ENCODE data around the gene MYO5B. TPM values are rescaled to one million over a fixed set of nuclear protein-coding genes. Genes with fewer than 3 reads are reported as not detected.

Gene MYO5B
- total and polyA plus RNA-seq, 10 of the 15 experiments (the other 5 are each of a cell fraction or from before 2014, with no cell fraction given) = 2.5 to 4.5 (median 3.3) TPM

GRCh38 chr18:49854681-49855080 is 340.3 kb downstream of the MYO5B start:
- Histone ChIP-seq H3K9me3 (replicated peaks; ENCODE audit: control insufficient read depth, insufficient read depth, low read length) (no peaks in the 10 kb centered on the region), H3K27ac (ENCODE audit: control insufficient read depth, insufficient read depth) (no peak overlapping the region), H3K4me2 (ENCODE audit: control insufficient read depth, insufficient read depth) (no peak overlapping the region), H3K4me1 (ENCODE audit: control insufficient read depth, insufficient read depth, low read length) (no peaks in the 10 kb centered on the region), H3K4me3 (no peak overlapping the region), H3K36me3 (ENCODE audit: control insufficient read depth in 2 of 2, insufficient read depth in 2 of 2, low read length in 1 of 2) (no peaks in the 10 kb centered on the region), H3K9ac (ENCODE audit: control insufficient read depth, insufficient read depth, low read length) (no peak overlapping the region), H3K79me2 (ENCODE audit: control insufficient read depth, insufficient read depth, low read length) (no peaks in the 10 kb centered on the region), H4K20me1 (ENCODE audit: control insufficient read depth, insufficient read depth) (no peaks in the 10 kb centered on the region), H3K27me3 (replicated peaks in 1 of 2; ENCODE audit: control insufficient read depth in 2 of 2, insufficient read depth in 2 of 2, low read length in 1 of 2) (peaks cover 0 to 3% of the 10 kb centered on the region in 2 experiments; a peak in 1 of 4 replicates), H2AFZ (ENCODE audit: control insufficient read depth, low read depth, low read length) (no peak overlapping the region)
- intact Hi-C loops (cut with micrococcal nuclease; ENCODE audit: unreplicated experiment) = loop anchor here (5.0 kb wide), 2 partner anchors 67 to 1177 kb away; no protein-coding TSS in a partner anchor
- RAD21 ChIA-PET (ENCODE audit: unreplicated experiment) = no interaction called here
- TF ChIP-seq RAD21 (IDR thresholded peaks at IDR 0.05; ENCODE audit: insufficient read depth, low read depth, low read length) (no peak), CEBPB (IDR thresholded peaks at IDR 0.05; ENCODE audit: borderline replicate concordance in 1 of 2, low read depth in 2 of 2, low read length in 2 of 2) (no peak), PAX8 (IDR thresholded peaks at IDR 0.05) (no peak), HCFC1 (IDR thresholded peaks at IDR 0.05; ENCODE audit: low read length) (no peak), ZNF274 (IDR thresholded peaks at IDR 0.05; ENCODE audit: insufficient read depth, insufficient read length) (no peak), SMAD5 (IDR thresholded peaks at IDR 0.05; ENCODE audit: low read depth) (no peak), DPF2 (IDR thresholded peaks at IDR 0.05) (no peak), FOXK2 (IDR thresholded peaks at IDR 0.05) (no peak), TBL1XR1 (IDR thresholded peaks at IDR 0.05; ENCODE audit: low read depth, low read length) (no peak), ESRRA (IDR thresholded peaks at IDR 0.05; ENCODE audit: low read length) (no peak)
- TF ChIP-seq, protein P1, sequence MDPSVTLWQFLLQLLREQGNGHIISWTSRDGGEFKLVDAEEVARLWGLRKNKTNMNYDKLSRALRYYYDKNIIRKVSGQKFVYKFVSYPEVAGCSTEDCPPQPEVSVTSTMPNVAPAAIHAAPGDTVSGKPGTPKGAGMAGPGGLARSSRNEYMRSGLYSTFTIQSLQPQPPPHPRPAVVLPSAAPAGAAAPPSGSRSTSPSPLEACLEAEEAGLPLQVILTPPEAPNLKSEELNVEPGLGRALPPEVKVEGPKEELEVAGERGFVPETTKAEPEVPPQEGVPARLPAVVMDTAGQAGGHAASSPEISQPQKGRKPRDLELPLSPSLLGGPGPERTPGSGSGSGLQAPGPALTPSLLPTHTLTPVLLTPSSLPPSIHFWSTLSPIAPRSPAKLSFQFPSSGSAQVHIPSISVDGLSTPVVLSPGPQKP (IDR thresholded peaks at IDR 0.05; ENCODE audit: low read depth, low read length) = no peak
- ATAC-seq (no peak), FAIRE-seq (no peak), DNase-seq (ENCODE audit: low read depth, low spot score) (no peak)
- POLR2A ChIA-PET = no interaction called here
- CTCF ChIA-PET = interaction anchor here (1.3 to 10.0 kb wide), 2 partner anchors 344 to 359 kb away, joined by 3 to 177 read pairs; no protein-coding TSS in a partner anchor
- BruUV-seq (replicated peaks) = no TSS peak
- SMC1A ChIA-PET (ENCODE audit: uncharacterized antibody, unreplicated experiment) = interaction anchor here (0.9 to 8.7 kb wide), 3 partner anchors 66 to 344 kb away, joined by 3 to 63 read pairs (median 4); no protein-coding TSS in a partner anchor
- in situ Hi-C loops (cut with MboI) = loop anchor here (5.0 kb wide), 3 partner anchors 297 to 1177 kb away; no protein-coding TSS in a partner anchor
- 15% methylated on average over 3 of the region's 3 CpGs for WGBS (ENCODE audit: insufficient coverage, insufficient replicate concordance, low lambda C conversion rate, missing lambda C conversion rate)
